ENCODE data around the gene ZNF385D.
A peak's percentile ranks its signal among the peaks of the same experiment; 100 is the strongest.
"Not testable (repeated sequence)": the region's sequence is repeated elsewhere in the genome, so short reads cannot be mapped to it uniquely, and the experiment has no call there.

Gene ZNF385D

DNA sequence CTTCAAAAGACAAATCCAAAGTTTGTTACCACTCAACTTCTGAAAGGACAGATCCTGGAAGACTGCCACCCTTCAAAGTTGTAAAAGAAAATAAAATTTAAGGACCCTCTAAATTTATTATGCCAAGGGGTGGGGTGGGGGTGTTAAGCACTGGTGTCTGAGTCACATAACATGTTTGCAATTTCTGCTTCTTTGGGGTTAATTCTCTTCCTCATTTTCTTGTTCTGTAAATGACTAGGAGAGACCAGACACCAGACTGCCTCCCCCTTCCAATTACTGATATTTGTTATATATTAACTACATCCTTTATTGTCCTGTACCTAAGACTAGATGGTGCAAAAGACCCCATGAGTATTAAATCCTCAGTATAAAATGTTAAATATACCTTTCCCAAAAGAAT lies 242.8 kb downstream of the ZNF385D start:
- no peak for DNase-seq

DNA sequence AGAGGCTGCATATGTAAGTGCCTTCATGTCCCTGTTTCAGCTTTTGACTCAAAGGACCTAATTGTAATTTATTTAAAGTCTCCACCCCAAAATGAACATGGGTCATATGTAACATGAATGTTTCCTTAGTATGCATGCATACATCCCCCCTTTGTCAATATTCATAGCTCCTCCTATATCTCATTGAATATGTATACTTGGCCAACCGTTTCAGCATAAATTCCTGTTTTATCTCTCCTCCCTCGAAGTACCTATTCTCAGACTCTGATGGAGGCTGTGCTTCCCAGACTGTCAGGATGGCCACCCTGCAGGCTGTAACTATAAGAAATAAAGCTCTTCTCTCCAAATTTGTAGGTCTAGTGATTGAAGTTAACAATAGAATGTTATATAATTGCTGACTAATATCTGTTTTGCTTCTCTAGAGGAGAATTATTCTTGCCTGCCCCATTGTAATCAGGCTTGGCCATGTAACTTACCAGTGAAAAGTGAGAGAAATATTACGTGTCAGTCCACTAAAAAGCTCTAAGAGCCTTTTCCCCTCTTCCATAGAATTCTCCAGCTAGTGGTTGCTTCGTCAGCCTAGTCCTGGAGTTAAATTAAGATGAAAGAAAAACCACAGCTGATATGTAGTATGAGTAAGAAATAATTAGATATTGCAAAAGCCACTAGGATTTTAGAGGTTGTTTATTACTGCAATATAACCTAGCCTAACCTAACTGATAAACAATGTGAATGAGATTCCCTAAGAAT lies 245.1 kb downstream of the ZNF385D start:
- DNase-seq = no peak

DNA sequence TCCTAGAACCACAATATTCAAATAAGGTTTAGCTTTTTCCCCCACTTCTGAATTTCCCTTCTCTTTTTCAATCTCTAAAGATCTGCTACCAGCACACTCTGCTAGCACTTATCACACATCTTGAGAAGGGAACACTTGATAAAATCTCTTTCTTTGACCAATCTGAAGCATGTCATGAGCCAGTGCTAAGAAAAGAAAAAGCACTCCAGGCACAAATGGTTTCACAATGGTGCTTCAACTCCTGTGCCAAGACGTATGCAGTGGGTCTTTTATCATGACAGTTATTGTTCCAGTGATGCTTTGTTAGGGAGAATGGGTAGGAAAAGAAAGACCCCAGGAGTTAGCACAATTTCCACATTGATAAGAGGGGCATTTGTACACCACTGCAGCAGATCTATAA lies 248.4 kb downstream of the ZNF385D start:
- no peak for DNase-seq

DNA sequence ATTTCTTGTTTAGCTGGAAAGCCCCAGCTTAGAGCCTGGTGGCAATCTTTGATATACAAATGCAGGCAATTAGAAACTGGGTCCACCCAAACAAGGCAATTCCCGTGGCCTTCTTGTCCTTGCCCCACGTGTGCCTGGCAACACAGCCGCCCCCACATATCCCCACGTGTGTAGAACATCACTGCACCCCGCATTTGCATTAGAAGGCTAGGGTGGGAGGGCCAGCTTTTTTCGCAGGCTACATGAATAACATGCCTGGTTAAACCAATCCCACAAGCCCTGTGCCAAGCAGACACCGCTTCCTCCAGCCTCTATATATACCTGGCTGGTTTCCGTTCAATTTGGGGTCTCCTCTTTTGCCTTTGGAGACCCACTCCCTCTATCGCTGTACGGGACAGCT lies 250.2 kb downstream of the ZNF385D start:
- no peak for DNase-seq

DNA sequence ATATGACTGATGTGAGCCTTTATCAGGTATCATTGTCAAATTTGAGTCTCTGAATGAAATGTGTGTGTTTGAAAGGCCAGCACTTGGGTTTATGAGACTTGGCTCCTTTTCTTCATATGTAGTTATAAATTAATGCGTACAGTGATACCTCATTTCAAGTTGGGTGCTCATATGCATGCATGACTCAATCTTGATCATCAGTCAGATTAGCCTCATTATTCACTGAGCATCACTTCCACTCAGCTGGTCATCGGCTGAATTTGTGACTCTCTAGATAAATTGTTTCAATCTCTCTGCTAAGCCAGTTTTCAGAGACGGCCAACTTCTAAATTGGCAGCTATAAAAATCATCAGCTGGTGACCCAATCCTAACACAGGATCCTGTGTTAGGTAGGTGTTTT lies 260.3 kb downstream of the ZNF385D start:
- DNase-seq = not testable (repeated sequence)

DNA sequence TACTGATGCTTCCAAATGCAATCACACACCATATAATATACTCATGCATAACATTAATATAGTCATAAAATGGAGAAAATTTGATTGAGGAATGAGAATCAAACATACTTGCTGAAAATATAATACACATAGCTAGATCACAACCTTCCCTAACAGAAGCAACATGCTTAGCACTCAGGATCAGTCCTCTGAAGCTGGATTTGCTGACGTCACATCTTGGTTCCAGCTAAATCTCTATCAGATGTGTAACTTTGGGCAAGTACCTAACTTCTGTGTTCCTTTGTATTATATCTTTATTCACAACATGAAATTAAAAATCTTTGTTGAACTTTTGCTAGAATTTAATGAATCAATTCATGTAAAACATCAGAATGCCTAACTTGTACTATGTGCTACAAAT lies 263.5 kb downstream of the ZNF385D start:
- DNase-seq = no peak

DNA sequence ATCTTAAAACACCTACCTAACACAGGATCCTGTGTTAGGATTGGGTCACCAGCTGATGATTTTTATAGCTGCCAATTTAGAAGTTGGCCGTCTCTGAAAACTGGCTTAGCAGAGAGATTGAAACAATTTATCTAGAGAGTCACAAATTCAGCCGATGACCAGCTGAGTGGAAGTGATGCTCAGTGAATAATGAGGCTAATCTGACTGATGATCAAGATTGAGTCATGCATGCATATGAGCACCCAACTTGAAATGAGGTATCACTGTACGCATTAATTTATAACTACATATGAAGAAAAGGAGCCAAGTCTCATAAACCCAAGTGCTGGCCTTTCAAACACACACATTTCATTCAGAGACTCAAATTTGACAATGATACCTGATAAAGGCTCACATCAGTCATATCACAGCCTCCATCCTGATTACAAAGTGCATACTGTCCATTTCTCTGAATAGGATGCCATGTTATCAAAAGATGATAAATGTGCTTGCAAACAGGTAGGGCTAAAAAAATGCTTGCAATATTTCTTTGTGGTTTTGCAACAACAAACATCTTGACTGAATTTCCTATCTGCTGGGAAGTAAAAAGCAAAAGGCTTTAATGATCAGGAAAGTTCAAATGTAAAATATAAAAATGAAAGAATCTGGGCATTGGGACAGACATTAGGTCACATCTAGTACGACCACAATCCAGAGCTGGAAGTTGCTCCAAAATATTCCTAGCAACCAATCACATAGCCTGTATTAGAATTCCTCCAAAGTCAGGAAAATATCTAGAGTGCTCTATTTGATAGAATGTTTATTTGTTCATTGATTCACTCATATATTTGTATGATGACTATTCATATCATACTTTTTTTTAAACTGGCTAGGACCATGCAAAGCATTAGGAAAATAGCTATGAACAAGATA lies 264.7 kb downstream of the ZNF385D start:
- not testable (repeated sequence) for DNase-seq

DNA sequence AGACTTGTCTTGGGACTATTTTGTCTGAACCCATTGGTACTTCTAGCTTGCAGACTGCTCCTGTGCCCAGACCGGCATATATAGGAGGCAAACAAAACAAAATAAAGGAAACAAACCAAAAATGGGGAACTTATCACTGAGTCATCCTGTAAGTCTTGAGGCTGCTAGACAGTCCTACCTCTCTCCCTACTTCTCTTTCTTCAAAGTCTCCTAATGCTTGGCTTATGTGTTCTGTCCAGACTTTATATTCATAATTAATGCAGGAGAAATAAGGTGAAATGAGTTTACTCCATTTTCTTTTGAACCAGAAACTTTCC lies 266.2 kb downstream of the ZNF385D start:
- DNase-seq = no peak

DNA sequence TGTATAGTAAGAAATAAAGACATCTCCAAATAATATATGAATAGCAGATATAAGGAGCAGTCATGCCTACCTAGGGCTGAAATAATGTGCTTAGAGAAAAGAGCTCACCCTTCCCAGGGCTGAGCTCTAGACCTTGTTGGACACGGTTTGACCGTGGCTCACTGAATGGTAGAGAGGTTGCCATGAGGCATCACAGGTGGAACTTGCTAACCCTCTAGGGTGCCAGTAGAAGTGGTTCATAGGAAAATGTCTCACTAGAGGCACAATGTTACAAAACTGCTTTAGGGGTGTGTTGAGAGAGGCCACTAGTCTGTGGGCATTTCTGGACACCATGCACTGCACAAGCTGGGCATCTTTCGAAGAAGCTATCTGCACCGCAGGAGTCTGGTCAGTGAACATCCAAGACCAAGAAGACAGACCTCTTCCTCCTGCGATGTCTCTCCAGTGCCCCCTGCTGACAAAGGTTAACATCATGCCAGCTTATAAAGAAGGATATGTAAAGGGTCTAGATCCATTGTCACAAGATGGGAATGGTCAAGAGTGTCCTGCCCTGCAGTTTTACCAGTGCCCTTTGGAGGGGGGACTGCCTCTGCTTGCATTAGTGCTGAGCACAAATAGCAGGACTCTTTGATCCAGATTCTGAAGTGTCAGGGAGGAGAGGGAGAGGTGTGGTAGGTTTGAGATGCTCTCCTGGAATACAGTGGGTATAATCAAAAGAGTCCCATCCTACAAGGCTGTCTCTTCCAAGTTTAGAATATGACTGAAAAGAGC lies 266.8 kb downstream of the ZNF385D start:
- peak; percentile 2 for DNase-seq

DNA sequence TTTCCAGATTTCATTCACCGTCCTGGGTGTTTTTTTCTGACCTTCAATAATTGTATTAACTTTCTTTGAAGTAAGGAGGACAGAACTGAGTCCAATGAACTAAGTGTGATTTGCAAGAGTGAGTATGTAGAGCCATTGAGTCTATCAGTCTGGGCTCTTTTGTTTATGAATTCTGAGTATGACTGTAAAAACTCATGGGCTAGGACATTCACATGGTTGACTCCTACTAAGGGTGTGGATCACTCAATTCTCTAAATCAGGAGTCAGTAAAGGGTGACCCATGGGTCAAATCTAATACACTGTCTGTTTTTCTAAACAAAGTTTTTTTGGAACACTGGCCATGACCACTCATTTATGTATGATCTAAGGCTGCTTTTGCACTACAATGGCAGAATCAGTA lies 269.0 kb downstream of the ZNF385D start:
- no peak for DNase-seq

DNA sequence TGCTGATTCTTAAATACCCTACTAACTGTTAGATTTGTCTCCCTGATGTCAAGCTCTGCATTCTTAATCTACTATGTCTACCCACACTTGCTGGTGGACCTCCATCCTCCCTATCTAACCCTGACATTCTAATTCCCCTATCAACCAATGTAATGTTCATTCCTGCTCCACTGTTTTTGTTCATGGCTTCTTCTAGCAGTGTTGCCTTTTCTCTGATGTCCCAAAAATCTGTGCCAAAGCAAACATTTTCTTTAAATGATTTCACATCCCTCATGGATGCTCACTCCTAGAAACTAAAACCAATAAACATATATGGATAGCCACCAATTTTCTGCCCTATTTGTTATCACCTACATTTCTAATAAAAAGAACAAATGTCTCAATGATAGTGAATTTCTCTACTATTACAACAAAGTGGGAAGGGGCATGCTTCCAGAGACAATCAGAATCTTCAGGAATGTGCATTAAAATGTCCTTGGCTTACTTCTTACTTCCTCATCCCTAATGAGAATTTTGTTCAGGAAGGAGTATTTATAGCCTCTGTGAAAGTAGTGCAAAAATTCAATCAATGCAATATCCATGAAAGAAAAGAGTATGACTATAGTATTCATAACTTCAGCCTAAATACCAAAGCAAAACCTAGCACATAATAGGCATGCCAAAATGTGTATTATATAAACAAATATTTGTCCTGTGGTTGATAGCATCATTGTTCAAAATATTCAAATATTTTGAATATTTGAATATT lies 273.3 kb downstream of the ZNF385D start:
- no peak for DNase-seq

DNA sequence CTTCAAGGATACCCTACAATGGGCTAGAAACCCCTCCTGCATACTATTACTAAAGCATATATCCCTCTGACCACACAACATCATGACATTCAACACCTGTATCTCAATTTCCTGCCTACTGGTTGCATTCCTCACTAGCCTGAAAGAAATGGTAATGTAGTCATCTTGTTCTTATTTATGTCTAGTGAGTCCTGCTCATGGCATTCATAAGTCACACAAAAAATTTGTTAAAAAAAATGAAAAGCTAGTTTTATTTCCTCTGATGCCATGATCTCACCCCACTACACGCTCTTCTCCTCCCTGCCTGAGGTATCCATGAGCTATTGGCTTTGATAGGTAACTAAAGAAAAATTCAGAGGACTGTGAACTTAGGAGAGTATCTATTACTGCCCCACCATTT lies 284.5 kb downstream of the ZNF385D start:
- no peak for DNase-seq

DNA sequence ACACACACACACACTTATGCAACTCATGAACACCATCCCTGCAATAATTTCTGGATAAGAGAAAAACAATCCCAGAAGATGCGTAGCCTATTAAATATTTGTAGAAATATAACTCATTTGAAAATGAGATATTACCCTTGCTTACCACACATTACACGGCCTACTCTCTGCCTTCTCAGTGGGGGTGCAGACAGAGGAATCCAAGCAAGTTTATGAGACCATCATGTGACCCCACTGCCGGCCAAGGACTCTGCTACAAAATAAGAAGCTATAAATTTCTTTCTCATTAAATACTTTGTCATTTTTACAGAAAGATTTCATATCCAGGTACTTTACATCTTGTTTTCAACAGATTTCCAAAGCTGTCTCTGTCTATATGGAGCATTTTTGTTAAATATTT lies 286.3 kb downstream of the ZNF385D start:
- no peak for DNase-seq

DNA sequence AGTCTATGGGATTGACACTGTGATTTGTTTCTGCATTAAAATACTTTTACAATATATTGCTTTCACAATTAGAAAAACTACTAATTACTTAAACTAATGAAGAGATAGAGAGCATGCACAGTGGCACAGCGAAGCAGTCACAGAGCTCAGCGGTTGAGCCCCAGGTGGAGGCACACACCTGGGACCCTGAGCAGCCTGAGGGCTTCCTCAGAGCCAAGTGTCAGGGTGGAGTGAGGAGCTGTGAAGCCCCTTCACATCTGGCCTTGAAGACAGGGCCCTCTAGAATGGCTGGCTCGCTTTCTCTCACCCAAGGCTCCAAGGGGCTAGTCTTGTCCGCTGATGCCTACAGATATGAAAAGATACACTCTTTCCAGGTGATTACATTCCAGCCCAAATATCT lies 287.7 kb downstream of the ZNF385D start:
- DNase-seq = no peak

DNA sequence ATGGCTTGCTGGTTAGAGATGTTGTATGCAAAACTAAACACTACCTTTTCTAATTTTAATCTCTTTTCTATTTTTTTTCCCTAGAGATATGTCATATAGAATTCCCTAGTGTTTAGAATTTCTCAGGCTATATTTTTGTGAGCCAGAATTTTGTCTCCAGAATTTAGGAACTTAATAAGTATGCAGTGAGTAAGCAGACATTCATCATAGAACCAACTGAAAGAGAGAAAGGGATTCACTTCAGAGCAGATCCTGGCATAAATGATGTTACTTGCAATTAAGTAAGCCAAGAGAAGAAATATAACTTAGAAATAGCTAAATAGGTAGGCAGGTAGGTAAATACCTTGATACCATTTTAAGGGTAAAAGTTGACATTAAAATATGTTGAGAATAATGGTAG lies 288.9 kb downstream of the ZNF385D start:
- no peak for DNase-seq

DNA sequence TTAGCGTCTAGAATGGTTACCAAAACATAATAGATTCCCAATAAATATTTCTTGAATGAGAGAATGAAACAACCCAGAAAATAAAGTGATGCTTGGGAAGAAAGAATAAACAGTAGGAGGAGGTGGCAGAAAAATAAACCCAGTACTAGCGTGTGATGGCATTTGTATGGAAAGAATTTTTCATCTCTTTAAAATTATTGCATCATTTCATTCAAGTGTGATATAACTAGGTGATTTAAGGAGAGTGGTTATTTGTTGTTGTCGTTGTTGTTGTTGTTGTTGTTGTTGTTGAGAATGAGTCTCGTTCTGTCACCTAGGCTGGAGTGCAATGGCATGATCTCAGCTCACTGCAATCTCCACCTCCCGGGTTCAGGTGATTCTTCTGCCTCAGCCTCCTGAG lies 293.9 kb downstream of the ZNF385D start:
- no peak for DNase-seq

DNA sequence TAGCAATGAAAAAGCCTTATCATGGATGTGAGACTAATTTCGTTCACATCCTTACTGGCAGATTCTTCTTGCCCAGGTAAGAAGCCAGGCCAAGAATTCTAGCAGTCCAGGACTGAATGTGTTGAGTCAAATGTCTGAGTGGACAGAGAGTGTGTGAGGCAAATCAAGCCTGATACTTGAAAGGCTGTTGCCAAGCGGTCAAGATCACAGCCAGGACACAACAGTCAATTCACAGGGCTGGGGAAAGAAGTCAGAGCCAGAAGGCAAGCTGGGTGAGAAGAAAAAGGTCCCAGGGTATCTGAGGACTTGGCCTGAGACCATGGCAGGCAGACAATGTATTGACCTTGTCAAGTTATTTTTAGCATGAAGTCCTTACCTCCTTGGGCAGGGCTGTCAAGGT lies 301.3 kb downstream of the ZNF385D start:
- no peak for DNase-seq

DNA sequence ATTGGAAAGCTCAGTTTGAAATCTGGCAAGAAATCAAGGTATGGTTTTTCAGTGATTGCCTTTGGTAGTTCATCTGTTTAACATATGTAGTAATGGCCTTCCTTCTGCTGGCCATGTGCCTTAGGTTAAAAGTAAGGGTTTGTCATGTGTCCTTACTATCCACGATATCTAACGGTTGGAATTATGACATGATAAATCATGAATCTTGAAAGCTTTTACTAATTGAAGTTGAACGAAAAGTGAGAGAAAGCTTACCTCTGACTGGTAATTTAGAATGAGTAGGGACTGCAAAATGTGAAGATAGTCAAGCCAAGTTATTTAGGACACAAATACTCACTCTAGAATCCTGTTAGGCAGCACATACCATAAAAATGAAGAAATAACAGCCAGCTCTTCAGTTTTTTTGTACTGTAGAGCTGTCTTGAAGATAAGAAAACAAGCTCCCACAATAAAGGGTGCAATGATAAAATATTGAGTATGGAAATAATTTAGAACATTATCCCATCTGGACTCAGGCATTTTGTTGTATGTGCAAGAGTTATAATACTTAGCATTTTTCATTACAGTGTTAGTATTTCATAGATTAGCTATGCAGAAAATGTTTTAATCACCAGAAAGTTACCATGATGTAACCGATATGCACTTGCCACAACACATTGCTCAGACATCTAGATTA lies 303.4 kb downstream of the ZNF385D start:
- no peak for DNase-seq

DNA sequence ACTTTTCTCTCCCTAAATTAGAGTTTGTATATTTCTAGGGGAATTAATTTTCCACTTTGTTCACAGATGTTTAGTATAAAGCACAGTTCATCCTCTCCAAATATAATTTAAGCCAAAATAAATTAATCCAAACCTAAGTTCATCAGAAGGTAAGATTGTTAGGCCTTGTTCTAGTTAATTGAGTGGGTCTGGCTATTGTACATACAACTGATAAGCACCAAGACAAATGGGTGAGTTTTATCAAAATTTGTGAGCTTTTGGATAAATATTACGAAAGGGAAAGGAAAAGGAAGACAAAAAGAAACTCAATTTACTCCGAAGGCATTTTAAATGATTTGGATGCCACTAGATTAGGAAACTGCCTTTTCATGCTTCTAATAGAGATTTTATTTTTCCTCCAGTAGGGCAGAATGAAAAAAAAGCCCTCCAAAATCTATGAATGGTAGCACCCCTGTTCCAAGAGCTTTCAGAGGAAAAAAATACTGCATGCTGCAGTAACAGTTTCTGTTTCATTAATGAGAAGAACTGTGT lies 304.0 kb downstream of the ZNF385D start:
- no peak for DNase-seq

DNA sequence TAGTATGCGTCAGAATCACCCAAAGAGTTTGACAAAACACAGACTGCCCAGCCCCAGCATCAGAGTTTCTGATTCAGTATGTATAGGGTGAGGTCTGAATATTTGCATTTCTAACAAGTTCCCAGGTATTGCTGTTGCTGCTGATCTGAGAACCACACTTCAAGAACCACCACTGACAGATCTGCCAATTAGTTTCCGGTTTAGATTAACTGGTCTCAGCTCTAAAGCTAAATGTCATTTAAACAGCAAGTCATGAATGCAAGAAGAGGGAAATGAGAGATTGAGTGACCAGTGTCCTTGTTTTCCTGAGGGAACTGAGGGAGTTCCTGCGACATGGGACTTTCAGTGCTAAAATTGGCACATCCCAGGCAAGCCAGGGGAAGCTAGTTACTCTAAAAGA lies 305.0 kb downstream of the ZNF385D start:
- no peak for DNase-seq

DNA sequence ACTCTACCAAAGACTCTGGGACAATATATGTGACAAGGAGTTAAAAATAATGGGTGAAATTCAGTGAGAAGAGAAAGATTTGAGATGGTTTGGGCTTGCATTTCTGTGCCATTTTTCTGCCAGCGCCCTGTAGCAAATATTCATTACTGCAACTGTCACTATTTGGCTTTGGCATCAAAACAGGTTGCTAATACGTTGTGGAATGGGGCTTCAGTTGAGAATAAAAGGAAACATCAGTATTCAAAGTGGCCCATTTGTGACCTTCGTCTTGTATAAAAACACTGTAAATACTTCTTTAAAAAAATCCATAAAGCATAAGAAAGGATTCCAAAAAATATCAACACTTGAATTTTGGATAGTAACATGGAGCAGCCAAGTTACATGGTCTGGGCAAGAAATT lies 309.2 kb downstream of the ZNF385D start:
- DNase-seq = no peak

DNA sequence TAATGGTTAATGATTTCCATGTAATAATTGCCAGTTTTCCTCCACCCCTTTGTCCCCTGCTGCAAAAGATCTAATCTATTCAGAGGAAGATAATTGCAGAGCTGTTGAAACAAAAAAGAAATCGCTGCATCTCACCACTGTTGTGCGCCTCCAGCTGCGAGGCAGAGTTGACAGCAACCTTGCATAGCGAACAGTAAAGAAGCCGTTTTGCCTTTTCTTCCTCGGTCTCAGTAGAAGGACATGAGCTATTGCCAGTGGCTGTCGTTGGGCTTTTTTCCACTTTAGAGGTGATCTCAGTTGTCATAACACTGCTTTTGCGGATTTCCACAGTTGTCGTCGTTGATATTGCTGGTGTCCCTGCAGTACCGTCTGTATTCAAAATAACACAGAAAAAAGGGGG lies 314.2 kb downstream of the ZNF385D start:
- no peak for DNase-seq
